ENCODE measurements around the gene NCKAP1.

DNA sequence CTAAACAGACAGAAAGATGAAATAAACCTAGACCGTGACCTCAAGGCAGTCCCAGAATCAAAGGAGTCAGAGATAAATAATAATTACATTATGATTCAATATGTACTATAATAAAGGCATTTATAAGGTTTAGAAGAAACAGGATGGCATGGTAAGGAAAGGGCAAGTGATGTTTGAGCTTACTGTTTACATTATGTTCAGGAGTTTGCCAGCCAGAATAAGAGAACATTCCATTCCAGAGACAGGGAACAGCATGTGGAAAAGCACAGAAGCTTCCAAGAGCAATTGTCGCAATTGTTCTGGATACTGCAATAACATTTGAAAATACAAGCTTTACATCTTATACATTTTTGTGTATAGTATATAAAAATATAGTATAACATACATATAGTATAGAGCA is 121.8 kb downstream of the NCKAP1 start:
- TF ChIP-seq, protein P1, sequence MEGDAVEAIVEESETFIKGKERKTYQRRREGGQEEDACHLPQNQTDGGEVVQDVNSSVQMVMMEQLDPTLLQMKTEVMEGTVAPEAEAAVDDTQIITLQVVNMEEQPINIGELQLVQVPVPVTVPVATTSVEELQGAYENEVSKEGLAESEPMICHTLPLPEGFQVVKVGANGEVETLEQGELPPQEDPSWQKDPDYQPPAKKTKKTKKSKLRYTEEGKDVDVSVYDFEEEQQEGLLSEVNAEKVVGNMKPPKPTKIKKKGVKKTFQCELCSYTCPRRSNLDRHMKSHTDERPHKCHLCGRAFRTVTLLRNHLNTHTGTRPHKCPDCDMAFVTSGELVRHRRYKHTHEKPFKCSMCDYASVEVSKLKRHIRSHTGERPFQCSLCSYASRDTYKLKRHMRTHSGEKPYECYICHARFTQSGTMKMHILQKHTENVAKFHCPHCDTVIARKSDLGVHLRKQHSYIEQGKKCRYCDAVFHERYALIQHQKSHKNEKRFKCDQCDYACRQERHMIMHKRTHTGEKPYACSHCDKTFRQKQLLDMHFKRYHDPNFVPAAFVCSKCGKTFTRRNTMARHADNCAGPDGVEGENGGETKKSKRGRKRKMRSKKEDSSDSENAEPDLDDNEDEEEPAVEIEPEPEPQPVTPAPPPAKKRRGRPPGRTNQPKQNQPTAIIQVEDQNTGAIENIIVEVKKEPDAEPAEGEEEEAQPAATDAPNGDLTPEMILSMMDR (IDR thresholded peaks at IDR 0.05): no peak
- no peak for TF ChIP-seq POLR2A (IDR thresholded peaks at IDR 0.05)
